IMR-90 (cell line): ENCODE results near the gene HMGN1. TPM values are rescaled to one million over a fixed set of nuclear protein-coding genes. Genes with fewer than 3 reads are reported as not detected.

Experiments
- ATAC-seq: fragments of 200-7000 bp; cut with Tn5 transposase; 2 replicates; pipeline ENCODE4 v1.9.1; 2020; ENCODE audit warnings: low read depth, mild to moderate bottlenecking, moderate library complexity
- BruUV-seq: library from RNA; stranded (reverse); fragments of 400-500 nt; replicated peaks from 2 replicates; lab custom pipeline; 2021; lab: Mats Ljungman, UMichigan
- CTCF ChIA-PET: fragments of 300-600 bp; formaldehyde crosslinking; extraction: SDS; loops from one replicate; lab custom pipeline; 2021; ENCODE audit warnings: antibody characterized with exemption; lab: Yijun Ruan, JAX
- POLR2A ChIA-PET: fragments of 300-600 bp; sonication (Branson Sonifier 250); formaldehyde crosslinking; loops from one replicate; lab custom pipeline; 2022; ENCODE audit warnings: antibody characterized with exemption; ENCODE audit not compliant: unreplicated experiment; lab: Charles Lee
- DNase-seq: peaks from one replicate; pipeline ENCODE4 v3.0.0; 2013
- H2AFZ ChIP-seq: replicated peaks from 2 replicates; pipeline ENCODE3; 2013; ENCODE audit warnings: low read length, mild to moderate bottlenecking; ENCODE audit not compliant: poor library complexity
- H2AK5ac ChIP-seq: 2 replicates; pipeline ENCODE4 v1.6.1; 2013; ENCODE audit warnings: low read depth, low read length, inconsistent platforms
- H2AK9ac ChIP-seq: replicated peaks from 2 replicates; pipeline ENCODE3; 2013; ENCODE audit warnings: mild to moderate bottlenecking, low read depth, low read length, moderate library complexity; ENCODE audit not compliant: poor library complexity
- H2BK120ac ChIP-seq: 2 replicates; pipeline ENCODE4 v1.6.1; 2013; ENCODE audit warnings: low read depth, low read length, inconsistent platforms
- H2BK15ac ChIP-seq: 3 replicates; pipeline ENCODE4 v1.6.1; 2013; ENCODE audit warnings: low read depth, low read length, inconsistent platforms
- H2BK20ac ChIP-seq: 2 replicates; pipeline ENCODE4 v1.6.1; 2013; ENCODE audit warnings: low read depth, mild to moderate bottlenecking, inconsistent platforms, low read length, moderate library complexity
- H2BK5ac ChIP-seq: 2 replicates; pipeline ENCODE4 v1.6.1; 2013; ENCODE audit warnings: mild to moderate bottlenecking, low read depth, low read length, inconsistent platforms; ENCODE audit not compliant: poor library complexity, severe bottlenecking
- H3K14ac ChIP-seq: replicated peaks from 2 replicates; pipeline ENCODE4 v1.6.1; 2013; ENCODE audit warnings: low read depth, low read length, inconsistent platforms
- H3K18ac ChIP-seq: 2 replicates; pipeline ENCODE4 v1.6.1; 2013; ENCODE audit warnings: low read depth, low read length, control low read depth
- H3K23ac ChIP-seq: 2 replicates; pipeline ENCODE4 v1.6.1; 2013; ENCODE audit warnings: low read depth, low read length, inconsistent platforms
- H3K27ac ChIP-seq: 2 replicates; pipeline ENCODE4 v1.5.1; 2013; ENCODE audit warnings: mild to moderate bottlenecking, control low read depth, low read length; ENCODE audit not compliant: insufficient read depth
- H3K27me3 ChIP-seq: 2 replicates; pipeline ENCODE4 v1.6.1; 2013; ENCODE audit warnings: low read length; ENCODE audit not compliant: control insufficient read depth, insufficient read depth
- H3K36me3 ChIP-seq: 2 replicates; pipeline ENCODE4 v1.6.1; 2013; ENCODE audit warnings: low read length, mixed read lengths; ENCODE audit not compliant: control insufficient read depth, insufficient read depth
- H3K4ac ChIP-seq: 2 replicates; pipeline ENCODE4 v1.6.1; 2013; ENCODE audit warnings: low read depth, low read length, inconsistent platforms
- H3K4me1 ChIP-seq: 2 replicates; pipeline ENCODE4 v1.6.1; 2013; ENCODE audit warnings: low read length, mixed read lengths; ENCODE audit not compliant: control insufficient read depth, insufficient read depth
- H3K4me2 ChIP-seq: 2 replicates; pipeline ENCODE4 v1.6.1; 2013; ENCODE audit warnings: low read depth, mild to moderate bottlenecking, control low read depth, low read length, moderate library complexity
- H3K4me3 ChIP-seq: 2 replicates; pipeline ENCODE4 v1.5.1; 2013; ENCODE audit warnings: low read depth, mild to moderate bottlenecking, control low read depth, low read length, moderate library complexity; ENCODE audit not compliant: insufficient read depth
- H3K56ac ChIP-seq: 2 replicates; pipeline ENCODE4 v1.6.1; 2013; ENCODE audit warnings: low read length, inconsistent platforms; ENCODE audit not compliant: insufficient read depth; ENCODE audit errors: extremely low read depth
- H3K79me1 ChIP-seq, 2 experiments: 2 replicates each; pipeline ENCODE4 v1.6.1; 2013; ENCODE audit warnings: low read length in 2 of 2, inconsistent platforms in 1 of 2, low read depth in 1 of 2
- H3K9ac ChIP-seq: 2 replicates; pipeline ENCODE4 v1.6.1; 2013; ENCODE audit warnings: low read depth, low read length, control low read depth
- H3K9me1 ChIP-seq: 2 replicates; pipeline ENCODE4 v1.6.1; 2013; ENCODE audit warnings: low read length, inconsistent platforms; ENCODE audit not compliant: insufficient read depth
- H3K9me3 ChIP-seq: 2 replicates; pipeline ENCODE4 v1.6.1; 2013; ENCODE audit warnings: low read length; ENCODE audit not compliant: control insufficient read depth, insufficient read depth
- H4K20me1 ChIP-seq: 2 replicates; pipeline ENCODE4 v1.6.1; 2013; ENCODE audit warnings: low read length, inconsistent platforms; ENCODE audit not compliant: insufficient read depth
- H4K5ac ChIP-seq: 2 replicates; pipeline ENCODE4 v1.6.1; 2013; ENCODE audit warnings: mild to moderate bottlenecking, low read depth, low read length, control low read depth
- H4K8ac ChIP-seq, 2 experiments: 2 replicates each; pipeline ENCODE4 v1.6.1; 2013; ENCODE audit warnings: low read depth in 2 of 2, low read length in 2 of 2, control low read depth in 1 of 2, inconsistent platforms in 1 of 2
- H4K91ac ChIP-seq: 2 replicates; pipeline ENCODE4 v1.6.1; 2013; ENCODE audit warnings: low read depth, low read length, inconsistent platforms; ENCODE audit not compliant: insufficient read depth
- BHLHE40 ChIP-seq: fragments of 150-350 bp; IDR thresholded peaks from 2 replicates; pipeline ENCODE4 v1.6.1; 2016; ENCODE audit warnings: mild to moderate bottlenecking, low read depth, low read length
- CEBPB ChIP-seq: IDR thresholded peaks from 2 replicates; pipeline ENCODE4 v1.6.1; 2012; ENCODE audit warnings: low read depth, low read length, improper control_type of control experiment
- CHD1 ChIP-seq: IDR thresholded peaks from 2 replicates; pipeline ENCODE4 v1.6.1; 2012; ENCODE audit warnings: low read depth, low read length, improper control_type of control experiment
- CTCF ChIP-seq: conservative IDR thresholded peaks from 2 replicates; pipeline ENCODE4 v1.5.1; 2012; ENCODE audit warnings: mild to moderate bottlenecking, low read depth, low read length, improper control_type of control experiment
- ELK1 ChIP-seq: fragments of 150-350 bp; IDR thresholded peaks from 2 replicates; pipeline ENCODE4 v1.6.1; 2016; ENCODE audit warnings: low read depth, mild to moderate bottlenecking, low read length, moderate library complexity, borderline replicate concordance
- FOS ChIP-seq: fragments of 150-350 bp; IDR thresholded peaks from 2 replicates; pipeline ENCODE4 v1.6.1; 2016; ENCODE audit warnings: low read depth, low read length
- MAFK ChIP-seq: IDR thresholded peaks from 2 replicates; pipeline ENCODE4 v1.6.1; 2012; ENCODE audit warnings: low read depth, low read length, improper control_type of control experiment
- MAZ ChIP-seq: IDR thresholded peaks from 2 replicates; pipeline ENCODE4 v1.6.1; 2012; ENCODE audit warnings: low read depth, mild to moderate bottlenecking, low read length, improper control_type of control experiment, moderate library complexity, borderline replicate concordance
- NFE2L2 ChIP-seq: fragments of 150-350 bp; IDR thresholded peaks from 2 replicates; pipeline ENCODE4 v1.6.1; 2016; ENCODE audit warnings: low read depth, mild to moderate bottlenecking, low read length
- POLR2A ChIP-seq: IDR thresholded peaks from 2 replicates; pipeline ENCODE4 v1.6.1; 2012; ENCODE audit warnings: mild to moderate bottlenecking, low read depth, low read length
- RAD21 ChIP-seq: IDR thresholded peaks from 2 replicates; pipeline ENCODE4 v1.6.1; 2012; ENCODE audit warnings: low read length, improper control_type of control experiment
- RCOR1 ChIP-seq: IDR thresholded peaks from 2 replicates; pipeline ENCODE4 v1.6.1; 2012; ENCODE audit warnings: mild to moderate bottlenecking, low read length, improper control_type of control experiment; ENCODE audit not compliant: insufficient replicate concordance
- RFX5 ChIP-seq: IDR thresholded peaks from 2 replicates; pipeline ENCODE4 v1.8.0; 2012; ENCODE audit warnings: low read depth, mild to moderate bottlenecking, low read length, moderate library complexity
- USF2 ChIP-seq: fragments of 150-350 bp; IDR thresholded peaks from 2 replicates; pipeline ENCODE4 v1.6.1; 2017; ENCODE audit warnings: mild to moderate bottlenecking, antibody characterized with exemption, low read length, low read depth
- WGBS, 2 experiments: methylation state at CpG; one replicate each; pipeline versions ENCODE4 v1.1.5 to v1.1.7; 2013; ENCODE audit warnings: missing lambda C conversion rate in 2 of 2; ENCODE audit not compliant: insufficient read length in 1 of 2; ENCODE audit errors: extremely low coverage in 2 of 2; 5-methylcytosine and 5-hydroxymethylcytosine counted together
- dilution Hi-C: fragments of 300-500 bp; cut with HindIII; formaldehyde crosslinking; loops from one replicate; pipeline ENCODE4 v1.14.3; 2018; ENCODE audit warnings: low sequenced_read_pairs; ENCODE audit not compliant: unreplicated experiment
- in situ Hi-C: fragments of 300-500 bp; cut with MboI; formaldehyde crosslinking; loops from 3 replicates; pipeline ENCODE4 v1.14.3; 2019; ENCODE audit warnings: low sequenced_read_pairs, inconsistent platforms, mixed read lengths
- intact Hi-C: fragments of 100-400 bp; cut with micrococcal nuclease; formaldehyde crosslinking; loops from 2 replicates; pipeline ENCODE4 v1.10.0; 2022
- polyA plus RNA-seq, 3 experiments: library from polyadenylated mRNA; depleted of rRNA; stranded (reverse); fragments of >200 nt; gene quantifications; 2 replicates each; pipeline ENCODE4 v1.2.3, GENCODE V29; 2012; ENCODE audit warnings: low replicate concordance in 1 of 3
- total RNA-seq: library from RNA; depleted of rRNA; stranded (reverse); fragments of >200 nt; gene quantifications from 2 replicates; pipeline ENCODE4 v1.2.3, GENCODE V29; 2012

HMGN1 gene
- total and polyA plus RNA-seq, 2 of the 4 experiments (the other 2 are of a cell fraction), result 55.2 to 155 TPM

- H3K4me2 ChIP-seq, result peak overlapping the region; percentile 81
- CTCF ChIA-PET, result no interaction called here
- 49% methylated on average over 4 of the region's 13 CpGs; no CpG with 5 or more reads in 1 of the 2 experiments for WGBS, 2 experiments
- DNase-seq (no peak), ATAC-seq (no peak)
- H3K56ac ChIP-seq, result no peak overlapping the region; the same call in 1 of the 2 replicates
- H3K4me3 ChIP-seq, result peak overlapping the region; percentile 40
- H3K9me1 ChIP-seq, result peaks cover 15% of the 10 kb centered on the region
- H3K9ac ChIP-seq, result peak overlapping the region; percentile 68
- H2BK5ac ChIP-seq, result peak overlapping the region; percentile 81
- H2BK120ac ChIP-seq, result peak overlapping the region; percentile 42; the same call in 1 of the 2 replicates
- H3K27ac ChIP-seq, result peak overlapping the region; percentile 76
- no peaks in the 10 kb centered on the region for H3K9me3 ChIP-seq
- H2BK15ac ChIP-seq, result no peak overlapping the region
- H4K8ac ChIP-seq, result peak overlapping the region; percentile 81 to 92
- peak overlapping the region; percentile 30; the same call in 1 of the 2 replicates for H2AK5ac ChIP-seq
- H3K79me1 ChIP-seq, result peaks cover 17 to 72% of the 10 kb centered on the region in 2 experiments
- POLR2A ChIA-PET, result interaction anchor here (0.6 kb wide), 1 partner anchor 9 kb away, joined by 3 read pairs; no protein-coding TSS in a partner anchor
- no TSS peak for BruUV-seq
- H3K23ac ChIP-seq, result peak overlapping the region; percentile 76; the same call in 1 of the 2 replicates
- peak overlapping the region; percentile 44 for H2AK9ac ChIP-seq
- no peak overlapping the region for H2BK20ac ChIP-seq
- H4K91ac ChIP-seq, result peak overlapping the region; percentile 70
- peak overlapping the region; percentile 65 for H3K4ac ChIP-seq
- peak overlapping the region; percentile 95 for H4K5ac ChIP-seq
- H3K36me3 ChIP-seq, result peaks cover 5% of the 10 kb centered on the region; the same call in 1 of the 2 replicates
- peak overlapping the region; percentile 73 for H3K14ac ChIP-seq
- TF ChIP-seq RAD21, result no peak
- no peak for TF ChIP-seq MAFK
- no peak for TF ChIP-seq RCOR1
- no peak for TF ChIP-seq CHD1
- no peak for TF ChIP-seq CEBPB
- TF ChIP-seq RFX5, result no peak
- no peak for TF ChIP-seq ELK1
- TF ChIP-seq MAZ, result no peak
- TF ChIP-seq USF2, result no peak
- TF ChIP-seq NFE2L2, result no peak
- no peak for TF ChIP-seq POLR2A
- TF ChIP-seq BHLHE40, result no peak
- no peak for TF ChIP-seq CTCF
- TF ChIP-seq FOS, result no peak
- peak overlapping the region; percentile 86 for H2AFZ ChIP-seq
- H4K20me1 ChIP-seq, result peaks cover 17% of the 10 kb centered on the region
- H3K4me1 ChIP-seq, result peaks cover 14% of the 10 kb centered on the region
- dilution Hi-C loops (no loop called here), intact Hi-C loops (loop anchor here (5.0 to 10.0 kb wide), 2 partner anchors 204 to 881 kb away; partner anchors contain the start of gene PSMG1), in situ Hi-C loops (loop anchor here (5.0 kb wide), 1 partner anchor 69 kb away; no protein-coding TSS in a partner anchor)
- no peaks in the 10 kb centered on the region for H3K27me3 ChIP-seq
- H3K18ac ChIP-seq, result peak overlapping the region; percentile 75
These were observed 37.3 kb upstream of the HMGN1 start for GRCh38 chr21:39386194-39386593.
